GM12878 (cell line): ENCODE results near the gene IL11. TPM values are rescaled to one million over a fixed set of nuclear protein-coding genes. Genes with fewer than 3 reads are reported as not detected.
A peak's percentile ranks its signal among the peaks of the same experiment; 100 is the strongest.

Experiments used
- CHD4 ChIP-seq: fragments of 200-600 bp; sonication (generic); IDR thresholded peaks from 2 replicates; pipeline ENCODE4 v1.6.1; 2016; ENCODE audit warnings: mild to moderate bottlenecking
- EGR1 ChIP-seq, 2 experiments: IDR thresholded peaks; 1 replicate in 1 of 2; 2 replicates in 1 of 2; pipeline ENCODE4 v1.6.1; 2011 to 2012; ENCODE audit warnings: low read depth in 2 of 2, low read length in 2 of 2, borderline replicate concordance in 1 of 2, mild to moderate bottlenecking in 1 of 2, moderate library complexity in 1 of 2
- ESRRA ChIP-seq: IDR thresholded peaks from 2 replicates; pipeline ENCODE4 v1.6.1; 2012; ENCODE audit warnings: mild to moderate bottlenecking, low read length, improper control_type of control experiment
- FOXK2 ChIP-seq: fragments of 450-650 bp; IDR thresholded peaks from 2 replicates; pipeline ENCODE4 v1.6.1; 2017; ENCODE audit warnings: mild to moderate bottlenecking, moderate library complexity
- HDAC2 ChIP-seq: fragments of 200-600 bp; sonication (generic); IDR thresholded peaks from 2 replicates; pipeline ENCODE4 v1.6.1; 2017
- HDAC6 ChIP-seq: fragments of 200-600 bp; sonication (generic); IDR thresholded peaks from one replicate; pipeline ENCODE4 v1.8.0; 2017; ENCODE audit warnings: antibody characterized with exemption; ENCODE audit not compliant: unreplicated experiment
- IKZF1 ChIP-seq: fragments of 450-650 bp; conservative IDR thresholded peaks from 2 replicates; pipeline ENCODE4 v1.6.1; 2017; ENCODE audit warnings: antibody characterized with exemption, mild to moderate bottlenecking
- IRF3 ChIP-seq: fragments of 450-650 bp; IDR thresholded peaks from 2 replicates; pipeline ENCODE4 v1.6.1; 2014; ENCODE audit warnings: mild to moderate bottlenecking
- IRF4 ChIP-seq: IDR thresholded peaks from 2 replicates; pipeline ENCODE4 v1.6.1; 2011; ENCODE audit warnings: low read depth, low read length
- MAX ChIP-seq: IDR thresholded peaks from 2 replicates; pipeline ENCODE4 v1.6.1; 2012; ENCODE audit warnings: low read depth, low read length, improper control_type of control experiment
- MYC ChIP-seq: IDR thresholded peaks from 2 replicates; pipeline ENCODE4 v1.6.1; 2011; ENCODE audit warnings: mild to moderate bottlenecking, low read length, moderate library complexity, inconsistent platforms; ENCODE audit not compliant: insufficient read depth, insufficient replicate concordance, insufficient read length, severe bottlenecking
- NFIC ChIP-seq: IDR thresholded peaks from 2 replicates; pipeline ENCODE4 v1.6.1; 2012; ENCODE audit warnings: low read depth, mild to moderate bottlenecking, inconsistent platforms, low read length, moderate library complexity
- NFXL1 ChIP-seq: fragments of 450-650 bp; IDR thresholded peaks from 2 replicates; pipeline ENCODE4 v1.6.1; 2017; ENCODE audit warnings: antibody characterized with exemption, mild to moderate bottlenecking, borderline replicate concordance
- NFYA ChIP-seq: IDR thresholded peaks from 2 replicates; pipeline ENCODE4 v1.6.1; 2011; ENCODE audit warnings: low read depth, mild to moderate bottlenecking, low read length, improper control_type of control experiment, borderline replicate concordance
- NFYB ChIP-seq: IDR thresholded peaks from 2 replicates; pipeline ENCODE4 v1.6.1; 2011; ENCODE audit warnings: low read depth, mild to moderate bottlenecking, low read length, improper control_type of control experiment, moderate library complexity; ENCODE audit not compliant: insufficient read depth
- NR2C2 ChIP-seq: IDR thresholded peaks from 2 replicates; pipeline ENCODE4 v1.6.1; 2011; ENCODE audit warnings: borderline replicate concordance, low read depth; ENCODE audit not compliant: control insufficient read depth, insufficient read length
- PAX5 ChIP-seq: IDR thresholded peaks from 2 replicates; pipeline ENCODE4 v1.6.1; 2011; ENCODE audit warnings: low read depth, low read length, borderline replicate concordance
- PBX3 ChIP-seq: IDR thresholded peaks from 2 replicates; pipeline ENCODE4 v1.6.1; 2011; ENCODE audit warnings: mild to moderate bottlenecking, low read depth, low read length, moderate library complexity; ENCODE audit not compliant: insufficient replicate concordance
- RAD51 ChIP-seq: fragments of 450-650 bp; IDR thresholded peaks from 2 replicates; pipeline ENCODE4 v1.6.1; 2016; ENCODE audit warnings: moderate library complexity, mild to moderate bottlenecking, inconsistent platforms
- REST ChIP-seq: IDR thresholded peaks from 2 replicates; pipeline ENCODE4 v1.6.1; 2012; ENCODE audit warnings: mild to moderate bottlenecking, low read depth, low read length
- SMAD1 ChIP-seq: fragments of 450-650 bp; IDR thresholded peaks from 2 replicates; pipeline ENCODE4 v1.6.1; 2018; ENCODE audit warnings: mild to moderate bottlenecking, low read depth; ENCODE audit not compliant: partially characterized antibody
- SUPT20H ChIP-seq: IDR thresholded peaks from 2 replicates; pipeline ENCODE4 v1.6.1; 2011; ENCODE audit warnings: low read depth, mild to moderate bottlenecking, low read length, moderate library complexity, borderline replicate concordance; ENCODE audit not compliant: control insufficient read depth
- TAF1 ChIP-seq: IDR thresholded peaks from 2 replicates; pipeline ENCODE4 v1.6.1; 2011; ENCODE audit warnings: mild to moderate bottlenecking, low read depth, low read length, borderline replicate concordance
- ZBED1 ChIP-seq: IDR thresholded peaks from 2 replicates; pipeline ENCODE4 v1.6.1; 2016; ENCODE audit warnings: borderline replicate concordance
- ZNF217 ChIP-seq: fragments of 450-650 bp; IDR thresholded peaks from 2 replicates; pipeline ENCODE4 v1.6.1; 2017; ENCODE audit warnings: antibody characterized with exemption, mild to moderate bottlenecking
- polyA plus RNA-seq, 11 experiments: library from polyadenylated mRNA; depleted of rRNA in 4 of 11; unstranded in 6 of 11; stranded (reverse) in 5 of 11; fragments of >200 nt; fragmentation: Nextera tagmentation in 4 of 11; fragmentation: Illumina TruSeq in 1 of 11; extraction: Ambion mirVana in 4 of 11; extraction: Trizol in 1 of 11; gene quantifications; 1 replicate in 1 of 11; 2 replicates in 10 of 11; pipeline versions ENCODE4 v1.2.1 to v1.2.3, GENCODE V29; 2011 to 2016; ENCODE audit warnings: inconsistent platforms in 2 of 11, missing spikeins in 2 of 11, low read depth in 1 of 11
- total RNA-seq, 4 experiments: library from RNA; depleted of rRNA in 3 of 4; stranded (reverse); fragments of >200 nt in 3 of 4; fragmentation: Illumina TruSeq in 1 of 4; extraction: Trizol in 1 of 4; gene quantifications; 2 replicates each; pipeline versions ENCODE4 v1.2.1 to v1.2.3, GENCODE V29; 2013 to 2021

IL11 gene
- total and polyA plus RNA-seq, 10 of the 15 experiments (the other 5 are each of a cell fraction or from before 2014, with no cell fraction given): 0.15 TPM; not detected in 9

- TF ChIP-seq REST: no peak
- no peak for TF ChIP-seq NFIC
- peak; percentile 39; the same call in 1 of the 2 replicates for TF ChIP-seq MAX
- no peak for TF ChIP-seq NFYA
- no peak for TF ChIP-seq ESRRA
- no peak for TF ChIP-seq PBX3
- no peak for TF ChIP-seq HDAC2
- TF ChIP-seq CHD4: no peak
- no peak for TF ChIP-seq FOXK2
- no peak for TF ChIP-seq NFXL1
- TF ChIP-seq SUPT20H: no peak
- no peak for TF ChIP-seq NR2C2
- TF ChIP-seq PAX5: no peak
- no peak for TF ChIP-seq IRF3
- TF ChIP-seq SMAD1: no peak
- TF ChIP-seq IKZF1: peak; percentile 72; the same call in 1 of the 2 replicates
- no peak for TF ChIP-seq ZBED1
- no peak for TF ChIP-seq RAD51
- TF ChIP-seq EGR1 (IDR thresholded peaks at IDR 0.05; ENCODE audit: borderline replicate concordance in 1 of 2, low read depth in 2 of 2, low read length in 2 of 2): no peak
- TF ChIP-seq NFYB: no peak
- peak; percentile 31 for TF ChIP-seq MYC
- no peak for TF ChIP-seq TAF1
- no peak for TF ChIP-seq HDAC6
- TF ChIP-seq ZNF217: no peak
- no peak for TF ChIP-seq IRF4
These were observed 13.2 kb upstream of the IL11 start (continued) for GRCh38 chr19:55383279-55384130.
